IMR-90 (cell line): ENCODE measurements around the gene FBRSL1. TPM values are rescaled to one million over a fixed set of nuclear protein-coding genes. Genes with fewer than 3 reads are reported as not detected.

Experiments
- ATAC-seq: fragments of 200-7000 bp; cut with Tn5 transposase; 2 replicates; pipeline ENCODE4 v1.9.1; 2020; ENCODE audit warnings: low read depth, mild to moderate bottlenecking, moderate library complexity
- BruUV-seq: library from RNA; stranded (reverse); fragments of 400-500 nt; replicated peaks from 2 replicates; lab custom pipeline; 2021; lab: Mats Ljungman, UMichigan
- CTCF ChIA-PET: fragments of 300-600 bp; formaldehyde crosslinking; extraction: SDS; loops from one replicate; lab custom pipeline; 2021; ENCODE audit warnings: antibody characterized with exemption; lab: Yijun Ruan, JAX
- POLR2A ChIA-PET: fragments of 300-600 bp; sonication (Branson Sonifier 250); formaldehyde crosslinking; loops from one replicate; lab custom pipeline; 2022; ENCODE audit warnings: antibody characterized with exemption; ENCODE audit not compliant: unreplicated experiment; lab: Charles Lee
- DNase-seq: peaks from one replicate; pipeline ENCODE4 v3.0.0; 2013
- H2AFZ ChIP-seq: replicated peaks from 2 replicates; pipeline ENCODE3; 2013; ENCODE audit warnings: low read length, mild to moderate bottlenecking; ENCODE audit not compliant: poor library complexity
- H2AK5ac ChIP-seq: 2 replicates; pipeline ENCODE4 v1.6.1; 2013; ENCODE audit warnings: low read depth, low read length, inconsistent platforms
- H2AK9ac ChIP-seq: replicated peaks from 2 replicates; pipeline ENCODE3; 2013; ENCODE audit warnings: mild to moderate bottlenecking, low read depth, low read length, moderate library complexity; ENCODE audit not compliant: poor library complexity
- H2BK120ac ChIP-seq: 2 replicates; pipeline ENCODE4 v1.6.1; 2013; ENCODE audit warnings: low read depth, low read length, inconsistent platforms
- H2BK15ac ChIP-seq: 3 replicates; pipeline ENCODE4 v1.6.1; 2013; ENCODE audit warnings: low read depth, low read length, inconsistent platforms
- H2BK20ac ChIP-seq: 2 replicates; pipeline ENCODE4 v1.6.1; 2013; ENCODE audit warnings: low read depth, mild to moderate bottlenecking, inconsistent platforms, low read length, moderate library complexity
- H2BK5ac ChIP-seq: 2 replicates; pipeline ENCODE4 v1.6.1; 2013; ENCODE audit warnings: mild to moderate bottlenecking, low read depth, low read length, inconsistent platforms; ENCODE audit not compliant: poor library complexity, severe bottlenecking
- H3K14ac ChIP-seq: replicated peaks from 2 replicates; pipeline ENCODE4 v1.6.1; 2013; ENCODE audit warnings: low read depth, low read length, inconsistent platforms
- H3K18ac ChIP-seq: 2 replicates; pipeline ENCODE4 v1.6.1; 2013; ENCODE audit warnings: low read depth, low read length, control low read depth
- H3K23ac ChIP-seq: 2 replicates; pipeline ENCODE4 v1.6.1; 2013; ENCODE audit warnings: low read depth, low read length, inconsistent platforms
- H3K27ac ChIP-seq: 2 replicates; pipeline ENCODE4 v1.5.1; 2013; ENCODE audit warnings: mild to moderate bottlenecking, control low read depth, low read length; ENCODE audit not compliant: insufficient read depth
- H3K27me3 ChIP-seq: 2 replicates; pipeline ENCODE4 v1.6.1; 2013; ENCODE audit warnings: low read length; ENCODE audit not compliant: control insufficient read depth, insufficient read depth
- H3K36me3 ChIP-seq: 2 replicates; pipeline ENCODE4 v1.6.1; 2013; ENCODE audit warnings: low read length, mixed read lengths; ENCODE audit not compliant: control insufficient read depth, insufficient read depth
- H3K4ac ChIP-seq: 2 replicates; pipeline ENCODE4 v1.6.1; 2013; ENCODE audit warnings: low read depth, low read length, inconsistent platforms
- H3K4me1 ChIP-seq: 2 replicates; pipeline ENCODE4 v1.6.1; 2013; ENCODE audit warnings: low read length, mixed read lengths; ENCODE audit not compliant: control insufficient read depth, insufficient read depth
- H3K4me2 ChIP-seq: 2 replicates; pipeline ENCODE4 v1.6.1; 2013; ENCODE audit warnings: low read depth, mild to moderate bottlenecking, control low read depth, low read length, moderate library complexity
- H3K4me3 ChIP-seq: 2 replicates; pipeline ENCODE4 v1.5.1; 2013; ENCODE audit warnings: low read depth, mild to moderate bottlenecking, control low read depth, low read length, moderate library complexity; ENCODE audit not compliant: insufficient read depth
- H3K56ac ChIP-seq: 2 replicates; pipeline ENCODE4 v1.6.1; 2013; ENCODE audit warnings: low read length, inconsistent platforms; ENCODE audit not compliant: insufficient read depth; ENCODE audit errors: extremely low read depth
- H3K79me1 ChIP-seq, 2 experiments: 2 replicates each; pipeline ENCODE4 v1.6.1; 2013; ENCODE audit warnings: low read length in 2 of 2, inconsistent platforms in 1 of 2, low read depth in 1 of 2
- H3K9ac ChIP-seq: 2 replicates; pipeline ENCODE4 v1.6.1; 2013; ENCODE audit warnings: low read depth, low read length, control low read depth
- H3K9me1 ChIP-seq: 2 replicates; pipeline ENCODE4 v1.6.1; 2013; ENCODE audit warnings: low read length, inconsistent platforms; ENCODE audit not compliant: insufficient read depth
- H3K9me3 ChIP-seq: 2 replicates; pipeline ENCODE4 v1.6.1; 2013; ENCODE audit warnings: low read length; ENCODE audit not compliant: control insufficient read depth, insufficient read depth
- H4K20me1 ChIP-seq: 2 replicates; pipeline ENCODE4 v1.6.1; 2013; ENCODE audit warnings: low read length, inconsistent platforms; ENCODE audit not compliant: insufficient read depth
- H4K5ac ChIP-seq: 2 replicates; pipeline ENCODE4 v1.6.1; 2013; ENCODE audit warnings: mild to moderate bottlenecking, low read depth, low read length, control low read depth
- H4K8ac ChIP-seq, 2 experiments: 2 replicates each; pipeline ENCODE4 v1.6.1; 2013; ENCODE audit warnings: low read depth in 2 of 2, low read length in 2 of 2, control low read depth in 1 of 2, inconsistent platforms in 1 of 2
- H4K91ac ChIP-seq: 2 replicates; pipeline ENCODE4 v1.6.1; 2013; ENCODE audit warnings: low read depth, low read length, inconsistent platforms; ENCODE audit not compliant: insufficient read depth
- CEBPB ChIP-seq: IDR thresholded peaks from 2 replicates; pipeline ENCODE4 v1.6.1; 2012; ENCODE audit warnings: low read depth, low read length, improper control_type of control experiment
- CHD1 ChIP-seq: IDR thresholded peaks from 2 replicates; pipeline ENCODE4 v1.6.1; 2012; ENCODE audit warnings: low read depth, low read length, improper control_type of control experiment
- CTCF ChIP-seq: conservative IDR thresholded peaks from 2 replicates; pipeline ENCODE4 v1.5.1; 2012; ENCODE audit warnings: mild to moderate bottlenecking, low read depth, low read length, improper control_type of control experiment
- FOS ChIP-seq: fragments of 150-350 bp; IDR thresholded peaks from 2 replicates; pipeline ENCODE4 v1.6.1; 2016; ENCODE audit warnings: low read depth, low read length
- MAFK ChIP-seq: IDR thresholded peaks from 2 replicates; pipeline ENCODE4 v1.6.1; 2012; ENCODE audit warnings: low read depth, low read length, improper control_type of control experiment
- MAZ ChIP-seq: IDR thresholded peaks from 2 replicates; pipeline ENCODE4 v1.6.1; 2012; ENCODE audit warnings: low read depth, mild to moderate bottlenecking, low read length, improper control_type of control experiment, moderate library complexity, borderline replicate concordance
- MXI1 ChIP-seq: IDR thresholded peaks from 2 replicates; pipeline ENCODE4 v1.6.1; 2012; ENCODE audit warnings: low read depth, mild to moderate bottlenecking, low read length, moderate library complexity, borderline replicate concordance
- NFE2L2 ChIP-seq: fragments of 150-350 bp; IDR thresholded peaks from 2 replicates; pipeline ENCODE4 v1.6.1; 2016; ENCODE audit warnings: low read depth, mild to moderate bottlenecking, low read length
- POLR2A ChIP-seq: IDR thresholded peaks from 2 replicates; pipeline ENCODE4 v1.6.1; 2012; ENCODE audit warnings: mild to moderate bottlenecking, low read depth, low read length
- RAD21 ChIP-seq: IDR thresholded peaks from 2 replicates; pipeline ENCODE4 v1.6.1; 2012; ENCODE audit warnings: low read length, improper control_type of control experiment
- RCOR1 ChIP-seq: IDR thresholded peaks from 2 replicates; pipeline ENCODE4 v1.6.1; 2012; ENCODE audit warnings: mild to moderate bottlenecking, low read length, improper control_type of control experiment; ENCODE audit not compliant: insufficient replicate concordance
- RFX5 ChIP-seq: IDR thresholded peaks from 2 replicates; pipeline ENCODE4 v1.8.0; 2012; ENCODE audit warnings: low read depth, mild to moderate bottlenecking, low read length, moderate library complexity
- SMC3 ChIP-seq: fragments of 150-350 bp; IDR thresholded peaks from 2 replicates; pipeline ENCODE4 v1.6.1; 2016; ENCODE audit warnings: low read depth, mild to moderate bottlenecking, antibody characterized with exemption, low read length, moderate library complexity
- USF2 ChIP-seq: fragments of 150-350 bp; IDR thresholded peaks from 2 replicates; pipeline ENCODE4 v1.6.1; 2017; ENCODE audit warnings: mild to moderate bottlenecking, antibody characterized with exemption, low read length, low read depth
- WGBS, 2 experiments: methylation state at CpG; one replicate each; pipeline versions ENCODE4 v1.1.5 to v1.1.7; 2013; ENCODE audit warnings: missing lambda C conversion rate in 2 of 2; ENCODE audit not compliant: insufficient read length in 1 of 2; ENCODE audit errors: extremely low coverage in 2 of 2; 5-methylcytosine and 5-hydroxymethylcytosine counted together
- dilution Hi-C: fragments of 300-500 bp; cut with HindIII; formaldehyde crosslinking; loops from one replicate; pipeline ENCODE4 v1.14.3; 2018; ENCODE audit warnings: low sequenced_read_pairs; ENCODE audit not compliant: unreplicated experiment
- in situ Hi-C: fragments of 300-500 bp; cut with MboI; formaldehyde crosslinking; loops from 3 replicates; pipeline ENCODE4 v1.14.3; 2019; ENCODE audit warnings: low sequenced_read_pairs, inconsistent platforms, mixed read lengths
- intact Hi-C: fragments of 100-400 bp; cut with micrococcal nuclease; formaldehyde crosslinking; loops from 2 replicates; pipeline ENCODE4 v1.10.0; 2022
- polyA plus RNA-seq, 3 experiments: library from polyadenylated mRNA; depleted of rRNA; stranded (reverse); fragments of >200 nt; gene quantifications; 2 replicates each; pipeline ENCODE4 v1.2.3, GENCODE V29; 2012; ENCODE audit warnings: low replicate concordance in 1 of 3
- total RNA-seq: library from RNA; depleted of rRNA; stranded (reverse); fragments of >200 nt; gene quantifications from 2 replicates; pipeline ENCODE4 v1.2.3, GENCODE V29; 2012
- TF ChIP-seq, protein P1 (sequence below): fragments of 150-350 bp; IDR thresholded peaks from 2 replicates; pipeline ENCODE4 v1.6.1; 2016; ENCODE audit warnings: low read depth, mild to moderate bottlenecking, low read length, moderate library complexity, borderline replicate concordance

Gene FBRSL1
- total and polyA plus RNA-seq, 2 of the 4 experiments (the other 2 are of a cell fraction), result 0.36 to 10.8 TPM

DNA sequence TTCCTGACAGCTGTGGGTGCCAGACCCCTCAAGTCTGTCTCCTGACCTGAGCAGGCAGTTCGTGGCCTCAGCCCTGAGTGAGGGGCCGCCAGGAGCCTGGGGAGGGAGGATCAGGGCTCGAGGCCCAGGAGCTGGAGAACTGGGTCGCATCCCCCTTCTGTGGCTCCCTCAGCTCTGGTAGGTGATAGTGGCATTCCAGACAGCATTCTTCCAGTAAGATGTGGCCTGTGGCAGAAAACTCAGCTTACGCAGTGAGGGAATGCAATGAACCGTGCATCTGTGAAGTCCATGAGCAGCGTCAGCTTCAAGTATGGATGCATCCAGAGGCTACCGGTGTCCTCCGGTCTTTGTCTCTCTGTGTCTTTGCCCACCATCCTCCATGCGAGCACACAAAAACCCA is 28.4 kb upstream of the FBRSL1 start:
- intact Hi-C loops, result no loop called here
- no peaks in the 10 kb centered on the region for H3K9me1 ChIP-seq
- no peak overlapping the region for H2BK120ac ChIP-seq
- no peak overlapping the region for H3K56ac ChIP-seq
- H2BK15ac ChIP-seq, result no peak overlapping the region
- H2AFZ ChIP-seq, result no peak overlapping the region
- no peaks in the 10 kb centered on the region for H3K79me1 ChIP-seq
- in situ Hi-C loops, result no loop called here
- H2AK9ac ChIP-seq, result no peak overlapping the region
- H2BK20ac ChIP-seq, result no peak overlapping the region
- dilution Hi-C loops, result no loop called here
- no peak overlapping the region for H3K9ac ChIP-seq
- no peak overlapping the region for H3K4me2 ChIP-seq
- H3K4me1 ChIP-seq, result no peaks in the 10 kb centered on the region
- TF ChIP-seq MAZ, result no peak
- TF ChIP-seq, protein P1, sequence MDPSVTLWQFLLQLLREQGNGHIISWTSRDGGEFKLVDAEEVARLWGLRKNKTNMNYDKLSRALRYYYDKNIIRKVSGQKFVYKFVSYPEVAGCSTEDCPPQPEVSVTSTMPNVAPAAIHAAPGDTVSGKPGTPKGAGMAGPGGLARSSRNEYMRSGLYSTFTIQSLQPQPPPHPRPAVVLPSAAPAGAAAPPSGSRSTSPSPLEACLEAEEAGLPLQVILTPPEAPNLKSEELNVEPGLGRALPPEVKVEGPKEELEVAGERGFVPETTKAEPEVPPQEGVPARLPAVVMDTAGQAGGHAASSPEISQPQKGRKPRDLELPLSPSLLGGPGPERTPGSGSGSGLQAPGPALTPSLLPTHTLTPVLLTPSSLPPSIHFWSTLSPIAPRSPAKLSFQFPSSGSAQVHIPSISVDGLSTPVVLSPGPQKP, result no peak
- TF ChIP-seq RFX5, result no peak
- no peak for TF ChIP-seq POLR2A
- TF ChIP-seq MAFK, result no peak
- no peak for TF ChIP-seq SMC3
- TF ChIP-seq MXI1, result no peak
- TF ChIP-seq USF2, result no peak
- TF ChIP-seq RAD21, result no peak
- no peak for TF ChIP-seq NFE2L2
- TF ChIP-seq CEBPB, result no peak
- no peak for TF ChIP-seq CTCF
- no peak for TF ChIP-seq FOS
- TF ChIP-seq CHD1, result no peak
- TF ChIP-seq RCOR1, result no peak
- no peak overlapping the region for H3K4me3 ChIP-seq
- H4K20me1 ChIP-seq, result no peaks in the 10 kb centered on the region
- ATAC-seq, result no peak
- no peak overlapping the region for H3K14ac ChIP-seq
- no peak overlapping the region for H2AK5ac ChIP-seq
- WGBS, 2 experiments, result 80% methylated on average over 2 of the region's 10 CpGs; no CpG with 5 or more reads in 1 of the 2 experiments
- no peak overlapping the region for H4K91ac ChIP-seq
- H4K5ac ChIP-seq, result no peak overlapping the region
- no peak overlapping the region for H3K4ac ChIP-seq
- H2BK5ac ChIP-seq, result no peak overlapping the region
- H3K27me3 ChIP-seq, result no peaks in the 10 kb centered on the region
- no peak overlapping the region for H3K23ac ChIP-seq
- no peak overlapping the region for H3K27ac ChIP-seq
- no TSS peak for BruUV-seq
- H3K18ac ChIP-seq, result no peak overlapping the region
- ChIA-PET POLR2A (no interaction called here), CTCF (no interaction called here)
- no peak overlapping the region for H4K8ac ChIP-seq
- no peaks in the 10 kb centered on the region for H3K36me3 ChIP-seq
- peaks cover 3% of the 10 kb centered on the region; the same call in 1 of the 2 replicates for H3K9me3 ChIP-seq
- no peak for DNase-seq
